ENCODE measurements around the gene DISC1.

DISC1 gene

GRCh38 chr1:231814021-231814420 is 187.4 kb downstream of the DISC1 start:
- no peak for DNase-seq (ENCODE audit: low read depth)

DNA sequence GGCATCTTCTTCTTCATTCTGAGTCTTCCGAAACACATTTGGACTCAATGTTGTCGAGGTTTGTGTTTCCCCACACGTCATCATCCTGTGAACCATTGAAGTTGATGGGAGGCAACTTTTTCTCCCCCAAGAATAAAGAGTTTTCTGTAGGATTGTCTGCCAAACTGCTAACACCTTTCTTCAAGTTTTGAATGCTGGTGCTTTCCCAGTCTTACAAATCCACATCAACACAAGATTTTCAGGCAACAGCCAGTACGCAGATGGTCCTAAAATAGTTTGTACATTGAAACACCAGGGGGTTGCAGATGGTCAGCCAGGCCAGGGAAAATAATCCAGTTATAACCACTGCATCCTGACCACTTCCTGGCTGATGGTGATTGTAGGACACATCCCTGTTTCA is 187.9 kb downstream of the DISC1 start:
- DNase-seq (ENCODE audit: low read depth): no peak

- DNase-seq (ENCODE audit: low read depth): no peak
Observed at GRCh38 chr1:231817801-231818200, 191.2 kb downstream of the DISC1 start.

DNA sequence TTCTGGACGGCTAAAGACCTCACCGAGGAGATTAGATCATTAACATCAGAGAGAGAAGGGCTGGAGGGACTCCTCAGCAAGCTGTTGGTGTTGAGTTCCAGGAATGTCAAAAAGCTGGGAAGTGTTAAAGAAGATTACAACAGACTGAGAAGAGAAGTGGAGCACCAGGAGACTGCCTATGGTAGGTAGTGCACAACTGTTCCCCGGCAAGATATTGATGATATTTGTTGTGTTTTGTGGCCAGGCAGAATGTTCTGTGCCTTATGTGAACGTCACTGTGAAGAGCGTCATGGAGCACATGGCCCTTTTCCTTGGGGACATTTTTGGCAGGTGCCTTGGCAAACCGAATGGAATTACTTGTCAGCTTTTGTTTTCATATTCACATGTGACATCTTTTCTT is 191.7 kb downstream of the DISC1 start:
- DNase-seq (ENCODE audit: low read depth): no peak

DNA sequence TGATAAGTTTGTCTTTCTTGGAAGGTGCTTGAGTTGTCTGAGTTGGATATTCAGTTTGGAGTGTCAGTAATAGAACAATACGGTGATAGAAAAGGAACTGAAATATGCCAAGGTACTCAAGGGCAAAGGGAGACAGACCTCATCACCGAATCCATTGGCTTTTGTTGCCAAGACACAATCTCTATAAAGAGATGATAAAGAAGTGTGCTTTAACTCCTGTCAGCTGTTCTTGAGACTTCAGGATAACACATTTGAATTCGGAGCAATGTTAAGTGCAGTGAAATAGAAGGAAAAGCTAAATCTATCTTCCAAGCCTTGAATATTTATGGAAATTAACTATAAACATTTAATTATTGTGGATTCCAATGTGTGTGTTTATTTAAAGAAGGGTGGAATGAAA is 194.7 kb downstream of the DISC1 start:
- DNase-seq (ENCODE audit: low read depth): no peak

- DNase-seq (ENCODE audit: low read depth): no peak
Observed at GRCh38 chr1:231822041-231822440, 195.5 kb downstream of the DISC1 start.

GRCh38 chr1:231826566-231826965 is 200.0 kb downstream of the DISC1 start:
- DNase-seq (ENCODE audit: low read depth): no peak

DNA sequence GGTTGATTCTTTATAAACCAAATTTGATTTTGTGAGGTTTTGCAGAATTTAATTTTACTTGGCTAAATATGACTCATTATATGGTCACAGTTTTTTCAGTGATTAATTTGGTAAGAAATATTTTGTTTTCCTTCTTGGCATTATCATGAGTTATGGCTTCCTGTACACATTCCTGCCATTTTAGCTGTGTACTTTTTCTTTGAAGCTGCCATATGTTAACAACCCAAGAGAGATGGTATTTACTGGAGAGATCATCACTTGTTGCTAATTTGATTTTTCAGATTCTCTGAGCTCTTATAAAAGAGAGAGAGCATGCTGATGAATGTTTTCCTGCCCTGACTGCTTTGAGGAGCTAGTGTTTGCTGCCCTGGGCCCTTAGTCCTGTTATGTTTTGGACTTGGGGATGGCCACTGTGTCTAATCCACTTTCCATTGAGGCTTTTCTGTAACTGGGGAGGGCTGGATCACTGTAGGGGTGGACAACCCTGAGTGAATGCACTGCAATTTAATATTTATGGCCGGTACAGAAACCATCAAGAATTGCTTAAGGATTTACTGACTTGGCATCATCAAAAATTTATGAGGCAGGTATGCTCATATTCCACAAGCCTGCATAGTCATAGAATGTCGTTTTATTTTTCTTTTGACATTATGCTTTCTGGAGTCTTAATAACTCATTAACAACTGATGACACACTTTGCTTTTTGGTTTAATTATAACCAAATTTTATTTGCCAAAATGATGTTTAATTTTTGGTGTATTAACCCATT is 200.9 kb downstream of the DISC1 start:
- no peak for DNase-seq (ENCODE audit: low read depth)

DNA sequence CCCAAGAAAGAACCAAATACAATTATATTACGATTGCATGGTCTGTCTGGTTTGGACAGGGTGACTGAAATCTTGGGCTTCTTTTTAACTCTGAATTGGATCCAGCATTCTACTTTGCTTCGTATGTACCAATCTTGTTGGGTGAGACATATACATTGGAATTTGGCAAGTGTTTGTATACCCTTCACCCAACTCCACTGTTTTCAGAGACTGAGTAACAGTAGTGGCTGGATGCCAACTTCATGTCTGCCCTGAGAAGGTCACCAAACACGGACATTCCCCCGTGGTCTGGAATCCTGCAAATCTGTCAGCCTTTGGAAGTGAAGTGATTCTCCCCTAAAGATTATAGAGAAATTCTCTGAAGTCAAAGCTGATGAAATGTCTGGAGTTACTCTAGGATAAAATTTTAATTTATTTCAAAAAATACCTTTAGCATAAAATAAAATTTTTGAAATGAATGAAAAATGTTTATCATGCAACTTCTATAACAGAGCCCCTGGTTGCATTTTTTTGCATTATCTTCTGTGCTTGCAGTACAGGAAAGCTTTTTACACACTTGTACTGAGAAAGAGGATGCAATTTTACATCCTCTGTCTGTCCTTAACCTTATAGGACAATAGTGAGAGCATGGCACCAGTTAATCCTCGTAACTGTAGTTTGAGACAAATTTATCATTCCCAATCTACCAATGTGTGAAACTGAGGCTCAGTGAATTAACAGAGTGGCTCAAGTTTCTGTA is 201.8 kb downstream of the DISC1 start:
- no peak for DNase-seq (ENCODE audit: low read depth)

DNA sequence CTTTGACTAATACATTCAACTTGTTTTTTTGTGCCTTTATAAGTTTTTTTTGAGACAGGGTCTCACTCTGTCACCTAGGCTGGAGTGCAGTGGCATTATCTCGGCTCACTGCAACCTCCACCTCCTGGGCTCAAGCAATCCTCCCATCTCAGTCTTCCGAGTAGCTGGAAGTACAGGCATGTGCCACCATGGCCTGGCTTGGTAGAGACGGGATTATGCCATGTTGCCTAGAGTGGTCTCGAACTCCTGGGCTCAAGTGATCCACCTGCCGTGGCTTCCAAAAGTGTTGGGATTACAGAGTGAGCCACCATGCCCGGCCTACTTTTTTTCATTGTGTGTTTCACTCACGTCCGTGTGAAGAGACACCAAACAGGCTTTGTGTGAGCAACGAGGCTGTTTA is 202.7 kb downstream of the DISC1 start:
- DNase-seq (ENCODE audit: low read depth): no peak

GRCh38 chr1:231836227-231836893 is 209.8 kb downstream of the DISC1 start:
- no peak for DNase-seq (ENCODE audit: low read depth)

- no peak for DNase-seq (ENCODE audit: low read depth)
Observed at GRCh38 chr1:231838521-231838920, 211.9 kb downstream of the DISC1 start.

GRCh38 chr1:231839999-231840398 is 213.4 kb downstream of the DISC1 start:
- no peak for DNase-seq (ENCODE audit: low read depth)

GRCh38 chr1:231841616-231842344 is 215.2 kb downstream of the DISC1 start:
- DNase-seq (ENCODE audit: low read depth): no peak

DNA sequence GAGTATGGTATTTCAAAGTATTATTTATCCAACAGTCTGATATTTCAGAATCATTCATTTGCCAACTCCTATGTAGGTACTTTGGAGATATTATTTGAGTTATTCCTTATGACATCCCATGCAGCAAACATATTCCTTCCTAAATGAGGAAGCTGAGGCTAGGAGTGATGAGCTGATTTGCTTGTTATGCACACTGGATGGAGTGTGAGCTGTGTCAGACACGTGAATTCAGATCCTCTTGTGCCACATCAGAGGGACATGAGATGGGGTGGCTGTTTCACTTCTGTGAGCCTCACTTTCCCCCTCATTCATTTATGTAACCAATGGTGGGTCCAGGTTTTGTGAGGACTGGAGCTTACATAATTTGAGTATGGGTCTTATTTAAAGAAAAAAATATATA is 215.9 kb downstream of the DISC1 start:
- DNase-seq (ENCODE audit: low read depth): no peak

GRCh38 chr1:231844986-231845502 is 218.5 kb downstream of the DISC1 start:
- no peak for DNase-seq (ENCODE audit: low read depth)

- no peak for DNase-seq (ENCODE audit: low read depth)
Observed at GRCh38 chr1:231847612-231848397, 221.2 kb downstream of the DISC1 start.

DNA sequence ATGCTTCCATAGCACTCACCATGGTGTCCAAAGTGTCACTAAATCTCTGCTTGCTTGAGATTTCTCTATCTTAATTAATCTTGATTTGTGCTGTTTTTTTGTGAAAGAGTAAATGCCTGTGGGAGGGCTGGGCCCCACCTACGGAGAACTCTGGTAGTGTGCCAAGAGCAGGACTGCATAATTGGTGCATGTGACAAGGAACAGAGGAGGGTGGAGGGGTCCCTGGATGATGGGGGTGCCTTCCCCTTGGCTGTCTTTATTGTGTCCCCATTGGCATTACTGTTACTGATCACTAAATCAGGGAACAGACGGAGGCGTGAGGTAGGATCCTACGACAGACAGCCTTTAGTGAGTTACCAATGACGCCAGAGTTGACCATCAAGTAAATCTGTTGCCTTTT is 223.4 kb downstream of the DISC1 start:
- DNase-seq (ENCODE audit: low read depth): no peak

- DNase-seq (ENCODE audit: low read depth): no peak
Observed at GRCh38 chr1:231850786-231851185, 224.2 kb downstream of the DISC1 start.

DNA sequence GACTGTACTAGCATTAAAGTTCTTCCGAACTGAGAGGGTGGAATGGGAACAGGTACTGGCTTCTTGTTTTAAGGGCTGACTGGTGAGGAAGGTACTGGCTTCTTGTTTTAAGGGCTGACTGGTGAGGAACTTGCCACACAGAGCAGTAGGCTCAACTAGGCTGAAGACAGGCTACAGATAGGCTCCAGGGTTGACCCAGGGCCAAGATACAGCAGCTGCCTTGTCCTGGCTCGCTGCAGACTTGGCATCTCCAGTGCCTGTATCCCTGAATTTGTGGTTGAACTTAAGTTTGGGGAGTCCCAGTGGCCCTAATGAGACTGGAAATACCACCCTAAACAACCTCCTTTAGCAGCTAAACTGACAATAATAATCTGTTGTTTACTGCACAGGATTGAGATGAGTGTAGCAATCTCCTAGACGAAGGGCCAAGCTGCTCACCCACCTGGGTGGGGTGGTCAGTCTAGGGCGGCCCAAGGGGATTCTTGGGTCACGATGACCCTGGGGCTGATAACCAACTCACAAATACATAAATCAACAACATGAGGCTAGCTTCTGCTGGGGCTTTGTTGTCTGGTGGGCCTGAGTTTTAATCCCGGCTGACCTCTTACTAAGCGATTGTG is 227.1 kb downstream of the DISC1 start:
- no peak for DNase-seq (ENCODE audit: low read depth)

DNA sequence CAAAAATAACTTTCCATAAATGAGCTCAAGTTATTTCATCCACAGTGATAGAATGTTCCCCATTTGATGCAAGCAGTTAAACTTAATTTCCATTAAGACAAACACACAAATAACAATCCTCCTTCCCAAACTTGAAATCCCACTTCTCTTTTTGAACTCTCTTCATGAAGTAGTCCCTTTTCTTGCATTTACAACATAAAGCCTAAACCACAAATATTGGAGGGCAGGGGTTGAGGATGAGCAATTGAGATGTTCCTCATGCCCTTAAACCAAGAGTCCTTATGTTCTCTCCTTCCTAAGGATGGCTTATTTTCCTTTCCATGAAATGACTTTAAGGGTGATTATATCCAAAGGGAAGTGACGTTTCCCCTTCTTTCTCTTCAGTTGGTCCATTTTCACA is 228.8 kb downstream of the DISC1 start:
- DNase-seq (ENCODE audit: low read depth): no peak

Data from activated gamma-delta T cell treated with anti-CD3 and anti-CD28 coated beads, Interleukin-2, amount 50 U/mL, for 16 hours (primary cell).